NCI-H2196 (cell line): ENCODE results near the gene AAR2.

Source experiments
- DNase-seq: peaks from one replicate; lab custom pipeline; 2025; ENCODE audit not compliant: unreplicated experiment; lab: John Stamatoyannopoulos, UW

AAR2 gene

GRCh38 chr20:36235892-36236785 lies at the start of gene AAR2:
AAR2 (plus strand) TSS chr20:36236478; CDS start chr20:36239869, 3,391 bp downstream.
- peak; percentile 80 for DNase-seq

- DNase-seq = no peak
Measured at GRCh38 chr20:36193977-36194712, 42.1 kb upstream of the AAR2 start.

GRCh38 chr20:36196676-36197075 lies 39.6 kb upstream of the AAR2 start:
- no peak for DNase-seq

GRCh38 chr20:36197271-36197670 lies 39.0 kb upstream of the AAR2 start:
- DNase-seq = no peak

- peak; percentile 85 for DNase-seq
Measured at GRCh38 chr20:36199345-36200257, 36.7 kb upstream of the AAR2 start.

GRCh38 chr20:36200451-36200850 lies 35.8 kb upstream of the AAR2 start:
- no peak for DNase-seq

GRCh38 chr20:36201198-36201597 lies 35.1 kb upstream of the AAR2 start:
- no peak for DNase-seq

GRCh38 chr20:36202891-36203338 lies 33.4 kb upstream of the AAR2 start:
- peak; percentile 77 for DNase-seq

- no peak for DNase-seq
Measured at GRCh38 chr20:36203861-36204260, 32.4 kb upstream of the AAR2 start.

GRCh38 chr20:36205026-36205425 lies 31.3 kb upstream of the AAR2 start:
- DNase-seq = no peak

- DNase-seq = no peak
Measured at GRCh38 chr20:36206068-36206467, 30.2 kb upstream of the AAR2 start.

GRCh38 chr20:36206641-36207040 lies 29.6 kb upstream of the AAR2 start:
- DNase-seq = no peak

GRCh38 chr20:36207602-36208001 lies 28.7 kb upstream of the AAR2 start:
- no peak for DNase-seq

GRCh38 chr20:36208257-36208656 lies 28.0 kb upstream of the AAR2 start:
- DNase-seq = no peak

GRCh38 chr20:36210436-36211021 lies 25.7 kb upstream of the AAR2 start:
- no peak for DNase-seq

- no peak for DNase-seq
Measured at GRCh38 chr20:36213362-36213761, 22.9 kb upstream of the AAR2 start.

GRCh38 chr20:36214684-36215256 lies 21.5 kb upstream of the AAR2 start:
- DNase-seq = peak; percentile 36

GRCh38 chr20:36215778-36216177 lies 20.5 kb upstream of the AAR2 start:
- no peak for DNase-seq

- no peak for DNase-seq
Measured at GRCh38 chr20:36216314-36217025, 19.8 kb upstream of the AAR2 start.

GRCh38 chr20:36217226-36217625 lies 19.1 kb upstream of the AAR2 start:
- DNase-seq = no peak
